IMR-90 (cell line): Measurements from ENCODE around the gene PKHD1. TPM values are rescaled to one million over a fixed set of nuclear protein-coding genes. Genes with fewer than 3 reads are reported as not detected.

Source experiments
- ATAC-seq: fragments of 200-7000 bp; cut with Tn5 transposase; 2 replicates; pipeline ENCODE4 v1.9.1; 2020; ENCODE audit warnings: low read depth, mild to moderate bottlenecking, moderate library complexity
- BruUV-seq: library from RNA; stranded (reverse); fragments of 400-500 nt; replicated peaks from 2 replicates; lab custom pipeline; 2021; lab: Mats Ljungman, UMichigan
- CTCF ChIA-PET: fragments of 300-600 bp; formaldehyde crosslinking; extraction: SDS; loops from one replicate; lab custom pipeline; 2021; ENCODE audit warnings: antibody characterized with exemption; lab: Yijun Ruan, JAX
- POLR2A ChIA-PET: fragments of 300-600 bp; sonication (Branson Sonifier 250); formaldehyde crosslinking; loops from one replicate; lab custom pipeline; 2022; ENCODE audit warnings: antibody characterized with exemption; ENCODE audit not compliant: unreplicated experiment; lab: Charles Lee
- DNase-seq: peaks from one replicate; pipeline ENCODE4 v3.0.0; 2013
- H2AFZ ChIP-seq: replicated peaks from 2 replicates; pipeline ENCODE3; 2013; ENCODE audit warnings: low read length, mild to moderate bottlenecking; ENCODE audit not compliant: poor library complexity
- H2AK5ac ChIP-seq: 2 replicates; pipeline ENCODE4 v1.6.1; 2013; ENCODE audit warnings: low read depth, low read length, inconsistent platforms
- H2AK9ac ChIP-seq: replicated peaks from 2 replicates; pipeline ENCODE3; 2013; ENCODE audit warnings: mild to moderate bottlenecking, low read depth, low read length, moderate library complexity; ENCODE audit not compliant: poor library complexity
- H2BK120ac ChIP-seq: 2 replicates; pipeline ENCODE4 v1.6.1; 2013; ENCODE audit warnings: low read depth, low read length, inconsistent platforms
- H2BK15ac ChIP-seq: 3 replicates; pipeline ENCODE4 v1.6.1; 2013; ENCODE audit warnings: low read depth, low read length, inconsistent platforms
- H2BK20ac ChIP-seq: 2 replicates; pipeline ENCODE4 v1.6.1; 2013; ENCODE audit warnings: low read depth, mild to moderate bottlenecking, inconsistent platforms, low read length, moderate library complexity
- H2BK5ac ChIP-seq: 2 replicates; pipeline ENCODE4 v1.6.1; 2013; ENCODE audit warnings: mild to moderate bottlenecking, low read depth, low read length, inconsistent platforms; ENCODE audit not compliant: poor library complexity, severe bottlenecking
- H3K14ac ChIP-seq: replicated peaks from 2 replicates; pipeline ENCODE4 v1.6.1; 2013; ENCODE audit warnings: low read depth, low read length, inconsistent platforms
- H3K18ac ChIP-seq: 2 replicates; pipeline ENCODE4 v1.6.1; 2013; ENCODE audit warnings: low read depth, low read length, control low read depth
- H3K23ac ChIP-seq: 2 replicates; pipeline ENCODE4 v1.6.1; 2013; ENCODE audit warnings: low read depth, low read length, inconsistent platforms
- H3K27ac ChIP-seq: 2 replicates; pipeline ENCODE4 v1.5.1; 2013; ENCODE audit warnings: mild to moderate bottlenecking, control low read depth, low read length; ENCODE audit not compliant: insufficient read depth
- H3K27me3 ChIP-seq: 2 replicates; pipeline ENCODE4 v1.6.1; 2013; ENCODE audit warnings: low read length; ENCODE audit not compliant: control insufficient read depth, insufficient read depth
- H3K36me3 ChIP-seq: 2 replicates; pipeline ENCODE4 v1.6.1; 2013; ENCODE audit warnings: low read length, mixed read lengths; ENCODE audit not compliant: control insufficient read depth, insufficient read depth
- H3K4ac ChIP-seq: 2 replicates; pipeline ENCODE4 v1.6.1; 2013; ENCODE audit warnings: low read depth, low read length, inconsistent platforms
- H3K4me1 ChIP-seq: 2 replicates; pipeline ENCODE4 v1.6.1; 2013; ENCODE audit warnings: low read length, mixed read lengths; ENCODE audit not compliant: control insufficient read depth, insufficient read depth
- H3K4me2 ChIP-seq: 2 replicates; pipeline ENCODE4 v1.6.1; 2013; ENCODE audit warnings: low read depth, mild to moderate bottlenecking, control low read depth, low read length, moderate library complexity
- H3K4me3 ChIP-seq: 2 replicates; pipeline ENCODE4 v1.5.1; 2013; ENCODE audit warnings: low read depth, mild to moderate bottlenecking, control low read depth, low read length, moderate library complexity; ENCODE audit not compliant: insufficient read depth
- H3K56ac ChIP-seq: 2 replicates; pipeline ENCODE4 v1.6.1; 2013; ENCODE audit warnings: low read length, inconsistent platforms; ENCODE audit not compliant: insufficient read depth; ENCODE audit errors: extremely low read depth
- H3K79me1 ChIP-seq, 2 experiments: 2 replicates each; pipeline ENCODE4 v1.6.1; 2013; ENCODE audit warnings: low read length in 2 of 2, inconsistent platforms in 1 of 2, low read depth in 1 of 2
- H3K9ac ChIP-seq: 2 replicates; pipeline ENCODE4 v1.6.1; 2013; ENCODE audit warnings: low read depth, low read length, control low read depth
- H3K9me1 ChIP-seq: 2 replicates; pipeline ENCODE4 v1.6.1; 2013; ENCODE audit warnings: low read length, inconsistent platforms; ENCODE audit not compliant: insufficient read depth
- H3K9me3 ChIP-seq: 2 replicates; pipeline ENCODE4 v1.6.1; 2013; ENCODE audit warnings: low read length; ENCODE audit not compliant: control insufficient read depth, insufficient read depth
- H4K20me1 ChIP-seq: 2 replicates; pipeline ENCODE4 v1.6.1; 2013; ENCODE audit warnings: low read length, inconsistent platforms; ENCODE audit not compliant: insufficient read depth
- H4K5ac ChIP-seq: 2 replicates; pipeline ENCODE4 v1.6.1; 2013; ENCODE audit warnings: mild to moderate bottlenecking, low read depth, low read length, control low read depth
- H4K8ac ChIP-seq, 2 experiments: 2 replicates each; pipeline ENCODE4 v1.6.1; 2013; ENCODE audit warnings: low read depth in 2 of 2, low read length in 2 of 2, control low read depth in 1 of 2, inconsistent platforms in 1 of 2
- H4K91ac ChIP-seq: 2 replicates; pipeline ENCODE4 v1.6.1; 2013; ENCODE audit warnings: low read depth, low read length, inconsistent platforms; ENCODE audit not compliant: insufficient read depth
- BHLHE40 ChIP-seq: fragments of 150-350 bp; IDR thresholded peaks from 2 replicates; pipeline ENCODE4 v1.6.1; 2016; ENCODE audit warnings: mild to moderate bottlenecking, low read depth, low read length
- CEBPB ChIP-seq: IDR thresholded peaks from 2 replicates; pipeline ENCODE4 v1.6.1; 2012; ENCODE audit warnings: low read depth, low read length, improper control_type of control experiment
- CHD1 ChIP-seq: IDR thresholded peaks from 2 replicates; pipeline ENCODE4 v1.6.1; 2012; ENCODE audit warnings: low read depth, low read length, improper control_type of control experiment
- CTCF ChIP-seq: conservative IDR thresholded peaks from 2 replicates; pipeline ENCODE4 v1.5.1; 2012; ENCODE audit warnings: mild to moderate bottlenecking, low read depth, low read length, improper control_type of control experiment
- MAZ ChIP-seq: IDR thresholded peaks from 2 replicates; pipeline ENCODE4 v1.6.1; 2012; ENCODE audit warnings: low read depth, mild to moderate bottlenecking, low read length, improper control_type of control experiment, moderate library complexity, borderline replicate concordance
- MXI1 ChIP-seq: IDR thresholded peaks from 2 replicates; pipeline ENCODE4 v1.6.1; 2012; ENCODE audit warnings: low read depth, mild to moderate bottlenecking, low read length, moderate library complexity, borderline replicate concordance
- POLR2A ChIP-seq: IDR thresholded peaks from 2 replicates; pipeline ENCODE4 v1.6.1; 2012; ENCODE audit warnings: mild to moderate bottlenecking, low read depth, low read length
- RAD21 ChIP-seq: IDR thresholded peaks from 2 replicates; pipeline ENCODE4 v1.6.1; 2012; ENCODE audit warnings: low read length, improper control_type of control experiment
- RCOR1 ChIP-seq: IDR thresholded peaks from 2 replicates; pipeline ENCODE4 v1.6.1; 2012; ENCODE audit warnings: mild to moderate bottlenecking, low read length, improper control_type of control experiment; ENCODE audit not compliant: insufficient replicate concordance
- RFX5 ChIP-seq: IDR thresholded peaks from 2 replicates; pipeline ENCODE4 v1.8.0; 2012; ENCODE audit warnings: low read depth, mild to moderate bottlenecking, low read length, moderate library complexity
- SMC3 ChIP-seq: fragments of 150-350 bp; IDR thresholded peaks from 2 replicates; pipeline ENCODE4 v1.6.1; 2016; ENCODE audit warnings: low read depth, mild to moderate bottlenecking, antibody characterized with exemption, low read length, moderate library complexity
- WGBS, 2 experiments: methylation state at CpG; one replicate each; pipeline versions ENCODE4 v1.1.5 to v1.1.7; 2013; ENCODE audit warnings: missing lambda C conversion rate in 2 of 2; ENCODE audit not compliant: insufficient read length in 1 of 2; ENCODE audit errors: extremely low coverage in 2 of 2; 5-methylcytosine and 5-hydroxymethylcytosine counted together
- dilution Hi-C: fragments of 300-500 bp; cut with HindIII; formaldehyde crosslinking; loops from one replicate; pipeline ENCODE4 v1.14.3; 2018; ENCODE audit warnings: low sequenced_read_pairs; ENCODE audit not compliant: unreplicated experiment
- in situ Hi-C: fragments of 300-500 bp; cut with MboI; formaldehyde crosslinking; loops from 3 replicates; pipeline ENCODE4 v1.14.3; 2019; ENCODE audit warnings: low sequenced_read_pairs, inconsistent platforms, mixed read lengths
- intact Hi-C: fragments of 100-400 bp; cut with micrococcal nuclease; formaldehyde crosslinking; loops from 2 replicates; pipeline ENCODE4 v1.10.0; 2022
- polyA plus RNA-seq, 3 experiments: library from polyadenylated mRNA; depleted of rRNA; stranded (reverse); fragments of >200 nt; gene quantifications; 2 replicates each; pipeline ENCODE4 v1.2.3, GENCODE V29; 2012; ENCODE audit warnings: low replicate concordance in 1 of 3
- total RNA-seq: library from RNA; depleted of rRNA; stranded (reverse); fragments of >200 nt; gene quantifications from 2 replicates; pipeline ENCODE4 v1.2.3, GENCODE V29; 2012
- TF ChIP-seq, protein P1 (sequence below): fragments of 150-350 bp; IDR thresholded peaks from 2 replicates; pipeline ENCODE4 v1.6.1; 2017; ENCODE audit warnings: mild to moderate bottlenecking, antibody characterized with exemption, low read length, low read depth

The PKHD1 gene
- total and polyA plus RNA-seq, 2 of the 4 experiments (the other 2 are of a cell fraction), result not detected

DNA sequence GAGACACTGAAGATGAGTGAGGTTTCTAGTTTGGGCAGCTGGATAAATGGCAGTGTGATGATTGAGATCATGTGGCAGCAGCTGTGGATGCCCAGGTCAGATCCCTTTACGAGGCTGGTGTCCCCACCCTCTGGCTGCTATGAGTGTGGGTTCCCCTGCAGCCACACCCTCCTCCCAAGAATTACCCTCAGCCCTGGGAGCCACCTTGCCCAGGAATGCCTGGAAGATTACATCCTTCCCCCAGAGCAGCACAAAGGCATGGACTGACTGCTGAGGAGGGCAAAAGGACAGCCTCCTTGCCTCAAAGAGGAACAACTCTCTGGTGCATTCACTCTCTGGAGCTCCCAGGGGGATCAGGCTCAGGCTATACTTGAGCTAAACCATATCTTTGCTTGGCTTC lies 15.0 kb upstream of the PKHD1 start:
- Histone ChIP-seq H3K4me2 (no peak overlapping the region), H2BK15ac (no peak overlapping the region), H3K4ac (no peak overlapping the region), H2AFZ (no peak overlapping the region), H4K8ac (no peak overlapping the region), H4K20me1 (no peaks in the 10 kb centered on the region), H3K9me1 (no peaks in the 10 kb centered on the region), H3K9me3 (no peaks in the 10 kb centered on the region), H3K56ac (no peak overlapping the region), H3K4me1 (no peaks in the 10 kb centered on the region), H2AK5ac (no peak overlapping the region), H3K79me1 (no peaks in the 10 kb centered on the region), H3K18ac (no peak overlapping the region), H2AK9ac (no peak overlapping the region), H3K4me3 (no peak overlapping the region), H2BK20ac (no peak overlapping the region), H3K27me3 (no peaks in the 10 kb centered on the region), H4K91ac (no peak overlapping the region), H3K36me3 (no peaks in the 10 kb centered on the region), H3K27ac (no peak overlapping the region), H4K5ac (no peak overlapping the region), H2BK120ac (no peak overlapping the region), H3K9ac (no peak overlapping the region), H3K14ac (no peak overlapping the region), H2BK5ac (no peak overlapping the region), H3K23ac (no peak overlapping the region)
- no peak for ATAC-seq
- no CpG with 5 or more reads among the region's 1 CpG for WGBS, 2 experiments
- no TSS peak for BruUV-seq
- intact Hi-C loops (no loop called here), in situ Hi-C loops (no loop called here), dilution Hi-C loops (no loop called here)
- ChIA-PET CTCF (no interaction called here), POLR2A (no interaction called here)
- DNase-seq, result no peak
- TF ChIP-seq MXI1 (no peak), RAD21 (no peak), POLR2A (no peak), RFX5 (no peak), CHD1 (no peak), MAZ (no peak), CTCF (no peak), RCOR1 (no peak), SMC3 (no peak), CEBPB (no peak), BHLHE40 (no peak)
- TF ChIP-seq, protein P1, sequence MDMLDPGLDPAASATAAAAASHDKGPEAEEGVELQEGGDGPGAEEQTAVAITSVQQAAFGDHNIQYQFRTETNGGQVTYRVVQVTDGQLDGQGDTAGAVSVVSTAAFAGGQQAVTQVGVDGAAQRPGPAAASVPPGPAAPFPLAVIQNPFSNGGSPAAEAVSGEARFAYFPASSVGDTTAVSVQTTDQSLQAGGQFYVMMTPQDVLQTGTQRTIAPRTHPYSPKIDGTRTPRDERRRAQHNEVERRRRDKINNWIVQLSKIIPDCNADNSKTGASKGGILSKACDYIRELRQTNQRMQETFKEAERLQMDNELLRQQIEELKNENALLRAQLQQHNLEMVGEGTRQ, result no peak
